ENCODE results near the gene PBX4.
A peak's percentile ranks its signal among the peaks of the same experiment; 100 is the strongest.
"Not testable (repeated sequence)": the region's sequence is repeated elsewhere in the genome, so short reads cannot be mapped to it uniquely, and the experiment has no call there.

Gene PBX4

GRCh38 chr19:19618219-19619051, at the start of gene PBX4:
PBX4 (minus strand) TSS chr19:19618687; CDS start chr19:19618629, 58 bp downstream.
- H3K36me3 Mint-ChIP-seq: no peaks in the 10 kb centered on the region
- peaks cover 52% of the 10 kb centered on the region for H3K4me1 Mint-ChIP-seq
- peak within 1 kb of the TSS; percentile 85 for H3K27ac Mint-ChIP-seq
- H3K27me3 Mint-ChIP-seq: no peaks in the 10 kb centered on the region
- peak within 1 kb of the TSS; percentile 88 for H3K4me3 Mint-ChIP-seq
- H3K9me3 Mint-ChIP-seq: no peaks in the 10 kb centered on the region

GRCh38 chr19:19665420-19665948, 47.0 kb upstream of the PBX4 start:
- peaks cover 43% of the 10 kb centered on the region for H3K4me1 Mint-ChIP-seq
- peak overlapping the region; percentile 39 for H3K4me3 Mint-ChIP-seq
- not testable (repeated sequence) for H3K36me3 Mint-ChIP-seq, H3K9me3 Mint-ChIP-seq, H3K27ac Mint-ChIP-seq, H3K27me3 Mint-ChIP-seq

DNA sequence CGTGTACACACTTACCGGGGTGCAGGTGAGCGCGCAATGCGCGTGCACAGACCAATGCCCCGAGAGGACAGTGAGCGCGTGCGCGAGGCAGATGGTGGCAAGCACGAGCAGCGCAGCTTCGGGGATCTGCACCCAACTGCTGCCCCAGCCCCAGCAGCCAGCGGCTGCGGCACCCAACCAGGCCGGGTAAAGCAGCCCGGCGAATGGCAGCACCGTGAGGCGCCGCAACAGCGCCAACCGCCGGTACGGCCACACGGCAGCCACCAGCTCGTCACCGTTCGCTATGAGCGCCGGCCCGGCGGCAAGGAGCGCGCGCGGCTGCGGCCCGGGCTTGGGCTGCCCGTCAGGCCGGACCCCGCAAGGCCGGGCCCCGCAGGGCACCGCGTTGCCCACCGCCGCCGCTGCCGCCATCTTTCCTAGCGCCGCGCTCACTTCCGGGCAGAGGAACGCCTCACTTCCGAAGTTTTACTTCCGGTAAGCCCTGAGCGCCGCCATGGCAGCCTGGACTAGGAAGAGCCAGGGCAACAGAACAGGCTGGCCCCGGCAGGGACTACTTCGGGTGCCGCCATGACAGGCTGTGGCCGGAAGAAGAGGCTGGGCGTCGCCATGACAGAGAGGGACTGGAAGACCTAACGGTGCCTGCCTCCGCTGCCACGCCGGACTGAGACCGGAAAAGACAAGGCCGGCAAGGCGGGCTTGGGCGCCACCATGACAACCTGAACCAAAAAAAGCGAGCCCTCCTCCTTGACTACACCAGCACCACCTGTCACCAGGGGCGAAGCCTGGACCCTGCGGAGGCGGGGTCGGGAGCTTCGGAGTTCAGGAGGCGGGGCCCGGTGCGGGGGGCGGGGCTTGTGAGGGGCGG, 45.0 kb upstream of the PBX4 start, which contains the start of gene ATP13A1:
Gene ATP13A1 (minus strand): TSS at position 421 of the 865 bp plus-strand sequence. CDS start 10 bp downstream, at position 411.
- H3K9me3 Mint-ChIP-seq: no peaks in the 10 kb centered on the region

DNA sequence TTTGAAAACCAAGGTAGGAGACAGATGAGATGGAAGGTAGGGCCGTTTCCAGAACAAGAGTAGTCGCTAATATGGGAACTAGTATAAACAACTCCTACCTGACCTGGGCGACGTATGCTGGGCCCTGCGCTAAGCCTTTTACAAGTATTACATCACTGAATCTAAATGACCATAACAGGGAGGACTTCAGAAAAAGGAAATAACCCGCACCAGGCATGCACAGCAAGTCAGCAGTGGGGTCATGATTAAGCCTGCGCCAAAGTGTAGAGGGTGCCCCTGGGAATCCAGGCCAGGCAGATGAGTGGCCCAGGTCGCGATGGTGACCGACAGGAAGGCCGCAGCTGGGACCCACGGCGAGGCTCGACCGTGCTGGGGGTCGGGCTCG, 44.4 kb upstream of the PBX4 start:
- Mint-ChIP-seq H3K27ac (peak overlapping the region; percentile 85), H3K9me3 (no peaks in the 10 kb centered on the region), H3K4me1 (peaks cover 30% of the 10 kb centered on the region), H3K36me3 (peaks cover 5% of the 10 kb centered on the region), H3K4me3 (peak overlapping the region; percentile 92), H3K27me3 (no peaks in the 10 kb centered on the region)

More for the DNA sequence above, 45.0 kb upstream of the PBX4 start, which contains the start of gene ATP13A1:
- Mint-ChIP-seq H3K4me3 (peak within 1 kb of the TSS; percentile 92), H3K27me3 (no peaks in the 10 kb centered on the region), H3K36me3 (peaks cover 2% of the 10 kb centered on the region), H3K27ac (peak within 1 kb of the TSS; percentile 95), H3K4me1 (peaks cover 36% of the 10 kb centered on the region)

DNA sequence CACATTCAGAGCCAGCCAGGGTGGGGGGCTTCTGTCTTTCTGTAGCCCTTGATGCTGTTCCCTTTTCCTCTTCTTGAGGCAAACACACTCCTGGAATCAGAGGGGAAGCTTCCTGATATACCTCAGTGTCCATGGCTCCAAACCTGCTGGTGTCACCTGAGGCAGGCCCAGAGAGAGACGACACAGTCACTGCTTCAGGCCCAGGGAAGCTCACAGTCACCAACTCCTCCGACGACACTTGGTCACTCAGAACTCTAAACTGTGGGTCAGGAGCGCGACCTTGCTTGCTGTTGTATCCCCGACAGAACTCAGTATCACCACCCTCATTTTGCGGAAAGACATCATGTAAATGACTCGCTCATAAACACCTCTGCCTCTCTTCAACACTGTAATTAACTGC, 43.9 kb upstream of the PBX4 start:
- peak overlapping the region; percentile 85 for H3K27ac Mint-ChIP-seq
- peaks cover 5% of the 10 kb centered on the region for H3K36me3 Mint-ChIP-seq
- no peaks in the 10 kb centered on the region for H3K27me3 Mint-ChIP-seq
- H3K9me3 Mint-ChIP-seq: no peaks in the 10 kb centered on the region
- peaks cover 30% of the 10 kb centered on the region for H3K4me1 Mint-ChIP-seq
- peak overlapping the region; percentile 92 for H3K4me3 Mint-ChIP-seq

DNA sequence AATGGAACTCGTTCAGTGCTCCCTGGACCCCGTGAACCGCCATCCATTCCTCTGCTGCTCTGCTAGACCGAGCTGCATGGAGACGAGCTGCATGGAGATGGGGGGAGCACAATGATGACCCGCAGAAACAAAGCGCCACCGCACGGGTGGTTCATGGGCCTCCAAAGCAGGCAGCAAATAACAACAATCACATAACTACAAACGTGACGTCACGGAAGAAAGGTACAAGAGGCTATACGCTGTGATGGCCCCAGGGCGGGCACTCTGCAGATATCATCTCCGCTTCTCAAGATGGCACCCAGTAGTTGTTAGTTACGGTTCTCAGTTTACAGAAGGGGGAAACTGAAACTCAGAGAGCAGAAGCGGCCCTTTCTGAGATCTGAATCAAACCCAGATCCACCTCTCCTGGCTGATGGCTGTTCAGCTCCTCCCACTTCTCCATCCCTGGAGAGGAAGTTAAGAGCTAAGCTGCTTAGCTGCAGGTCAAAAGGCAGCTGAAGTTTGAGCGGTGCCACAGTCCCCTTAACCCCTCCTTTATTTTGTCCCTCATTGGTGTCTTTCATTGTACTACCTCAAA, 43.3 kb upstream of the PBX4 start:
- peaks cover 26% of the 10 kb centered on the region for H3K4me1 Mint-ChIP-seq
- peak overlapping the region; percentile 92 for H3K4me3 Mint-ChIP-seq
- H3K9me3 Mint-ChIP-seq: no peaks in the 10 kb centered on the region
- H3K36me3 Mint-ChIP-seq: peaks cover 7% of the 10 kb centered on the region
- no peaks in the 10 kb centered on the region for H3K27me3 Mint-ChIP-seq
- peak overlapping the region; percentile 81 for H3K27ac Mint-ChIP-seq

DNA sequence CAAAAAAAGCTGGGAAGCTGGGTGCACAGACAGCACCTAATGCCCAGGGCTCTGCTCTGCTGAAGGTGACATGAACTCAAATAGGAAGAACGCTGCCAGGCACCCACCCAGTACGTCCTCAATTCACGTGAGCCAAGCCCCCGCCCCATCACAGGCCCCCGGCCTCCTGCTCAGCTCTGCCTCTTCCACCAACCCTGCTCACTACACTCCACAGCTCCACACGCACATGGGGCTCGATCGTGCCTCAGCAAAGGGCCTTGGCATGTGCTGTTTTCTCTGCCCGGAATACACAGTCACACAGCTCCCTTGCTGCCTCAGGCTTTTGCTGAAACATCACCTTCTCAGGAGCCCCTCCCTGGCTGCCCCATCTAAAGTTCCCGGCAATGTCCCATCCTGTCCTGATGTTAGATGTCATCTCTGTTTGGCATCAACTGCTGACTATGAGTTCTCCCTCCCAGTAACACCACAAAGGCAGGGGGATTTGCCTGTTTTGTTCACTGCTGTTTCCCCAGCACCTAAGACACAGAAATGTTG, 42.7 kb upstream of the PBX4 start:
- Mint-ChIP-seq H3K4me3 (peak overlapping the region; percentile 92), H3K4me1 (peaks cover 24% of the 10 kb centered on the region), H3K27ac (peak overlapping the region; percentile 81), H3K9me3 (no peaks in the 10 kb centered on the region), H3K36me3 (peaks cover 7% of the 10 kb centered on the region), H3K27me3 (no peaks in the 10 kb centered on the region)

DNA sequence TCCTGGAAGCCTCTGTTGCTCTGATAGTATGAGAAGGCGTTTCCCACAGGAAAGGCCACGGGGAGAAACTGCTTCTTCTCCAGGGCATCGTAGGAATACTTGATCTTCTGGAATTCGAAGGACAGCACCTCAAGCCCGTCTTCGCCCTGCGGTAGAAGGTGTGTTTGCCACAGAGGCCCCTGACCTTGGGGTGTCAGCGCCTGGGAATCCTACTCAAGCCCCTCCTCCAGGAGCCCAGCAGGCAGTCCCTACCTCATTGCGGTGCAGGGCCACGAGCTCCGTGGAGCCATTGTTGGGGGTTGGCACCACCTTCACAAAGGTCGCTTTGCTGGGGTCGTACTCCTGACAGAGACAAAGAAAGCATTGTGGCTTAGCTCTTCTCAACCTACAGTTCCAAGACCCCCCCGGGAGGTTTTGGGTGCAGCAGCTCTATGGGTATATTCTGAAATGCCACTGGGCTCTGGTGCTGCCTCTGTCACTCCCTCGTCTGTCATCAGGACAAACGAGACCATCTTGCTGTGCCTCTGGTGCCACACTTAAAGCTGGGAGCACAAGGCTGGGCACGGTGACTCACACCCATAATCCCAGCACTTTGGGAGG, 41.3 kb upstream of the PBX4 start:
- peak overlapping the region; percentile 4 for H3K4me3 Mint-ChIP-seq
- H3K27ac Mint-ChIP-seq: no peak overlapping the region
- peaks cover 24% of the 10 kb centered on the region for H3K4me1 Mint-ChIP-seq
- H3K9me3 Mint-ChIP-seq: no peaks in the 10 kb centered on the region
- H3K36me3 Mint-ChIP-seq: peaks cover 7% of the 10 kb centered on the region
- no peaks in the 10 kb centered on the region for H3K27me3 Mint-ChIP-seq

DNA sequence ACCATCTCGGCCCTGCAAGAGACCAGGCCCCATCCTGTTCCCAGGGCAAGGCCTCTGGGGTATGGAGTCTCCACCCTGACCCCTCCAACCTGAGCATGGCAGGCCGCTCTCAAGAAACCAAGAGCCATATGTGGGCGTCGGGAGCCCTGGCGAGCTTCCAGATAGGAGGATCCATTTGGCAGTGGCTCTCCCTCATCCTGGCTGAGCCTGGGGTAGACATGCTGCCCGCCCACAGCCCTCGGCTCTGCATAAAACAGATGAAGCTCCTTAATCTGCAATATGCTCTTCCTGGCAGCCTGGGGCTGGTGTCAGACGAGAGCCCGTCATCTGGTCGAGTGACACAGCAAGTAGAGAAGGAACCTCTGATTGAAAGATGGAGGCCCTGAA, 38.9 kb upstream of the PBX4 start:
- Mint-ChIP-seq H3K36me3 (peaks cover 13% of the 10 kb centered on the region), H3K4me3 (no peak overlapping the region), H3K27ac (no peak overlapping the region), H3K4me1 (peaks cover 15% of the 10 kb centered on the region), H3K27me3 (no peaks in the 10 kb centered on the region), H3K9me3 (no peaks in the 10 kb centered on the region)

DNA sequence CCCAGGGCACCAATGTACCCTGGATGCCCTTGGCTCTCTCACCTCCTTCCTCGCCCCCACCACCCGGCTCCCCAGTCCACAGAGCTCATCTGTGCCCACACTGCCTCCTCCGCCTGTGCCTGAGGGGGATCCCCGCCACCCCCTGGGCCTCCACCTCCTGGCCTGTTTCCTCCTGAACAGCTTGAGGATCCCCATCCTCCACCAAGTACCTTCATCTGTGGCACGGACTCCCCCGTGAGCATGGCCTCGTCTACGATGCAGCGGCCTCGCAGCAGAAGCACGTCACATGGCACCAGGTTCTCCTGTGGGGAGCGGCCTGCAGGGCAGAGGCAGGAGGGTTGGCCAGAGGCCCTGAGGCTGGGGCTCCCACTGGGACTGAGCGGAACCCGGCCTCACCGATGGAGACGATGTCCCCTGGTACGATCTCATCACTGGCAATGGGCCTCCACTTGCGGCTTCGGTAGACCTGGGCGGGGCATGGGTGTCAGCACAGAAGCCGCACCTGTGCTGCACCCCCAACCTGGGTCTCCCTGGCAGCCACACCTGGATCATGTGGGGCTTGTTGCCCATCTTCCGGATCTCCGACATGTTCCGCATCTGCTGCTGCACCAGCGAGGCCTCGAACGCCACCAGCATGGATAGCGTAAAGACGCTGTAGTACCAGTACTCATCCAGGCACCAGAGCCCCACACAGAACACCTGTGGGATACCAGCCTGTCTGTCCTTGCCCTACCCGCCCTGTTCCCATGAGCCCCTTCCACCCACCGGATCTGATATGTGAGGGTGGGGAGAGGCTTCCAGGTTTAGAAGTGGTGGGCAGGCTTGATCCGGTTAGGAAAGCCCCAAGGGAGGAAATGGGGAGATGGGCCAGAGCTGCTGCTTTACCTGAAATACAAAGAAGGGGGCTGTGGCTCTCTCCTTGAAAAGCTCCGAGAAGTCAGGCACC, 38.2 kb upstream of the PBX4 start:
- Mint-ChIP-seq H3K27me3 (no peaks in the 10 kb centered on the region), H3K9me3 (no peaks in the 10 kb centered on the region), H3K36me3 (peaks cover 13% of the 10 kb centered on the region), H3K27ac (no peak overlapping the region), H3K4me1 (peaks cover 8% of the 10 kb centered on the region), H3K4me3 (no peak overlapping the region)

DNA sequence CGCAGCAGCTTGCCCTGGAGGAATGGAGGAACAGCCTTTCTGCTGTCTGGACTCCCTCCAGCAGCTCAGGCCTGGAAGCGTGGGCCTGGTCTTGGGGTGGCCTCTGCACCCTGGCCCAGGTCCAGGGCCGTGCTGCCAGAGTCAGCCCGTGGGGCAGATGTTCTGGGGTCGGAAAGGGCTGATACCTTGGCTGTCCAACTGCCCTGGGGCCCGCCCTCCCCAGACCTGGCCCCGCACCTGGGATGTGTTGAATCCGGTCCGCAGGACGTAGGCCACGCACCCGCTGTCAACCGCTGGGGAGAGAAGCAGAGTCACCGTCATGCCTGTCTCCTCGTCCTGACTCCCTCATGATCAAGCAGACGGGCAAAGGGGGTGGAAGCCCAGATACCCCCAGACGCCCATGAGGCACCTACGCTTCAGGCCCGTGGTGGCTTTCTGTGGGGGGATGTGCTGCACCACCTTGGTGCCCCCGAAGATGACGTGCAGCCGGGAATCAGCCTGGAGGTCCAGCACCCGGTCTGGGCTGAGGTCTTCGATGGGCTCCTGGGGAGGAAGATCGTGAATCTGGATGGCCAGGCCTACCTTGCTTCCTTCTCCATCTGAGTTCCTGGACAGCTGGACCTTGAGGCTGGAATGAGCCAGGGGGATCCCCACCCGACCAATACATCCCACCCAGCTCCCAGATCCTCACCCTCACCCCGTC, 37.3 kb upstream of the PBX4 start:
- Mint-ChIP-seq H3K4me3 (no peak overlapping the region), H3K9me3 (no peaks in the 10 kb centered on the region), H3K36me3 (peaks cover 13% of the 10 kb centered on the region), H3K27ac (no peak overlapping the region), H3K4me1 (no peaks in the 10 kb centered on the region), H3K27me3 (no peaks in the 10 kb centered on the region)

- H3K4me3 Mint-ChIP-seq: no peak overlapping the region
- peaks cover 15% of the 10 kb centered on the region for H3K36me3 Mint-ChIP-seq
- H3K27me3 Mint-ChIP-seq: no peaks in the 10 kb centered on the region
- no peaks in the 10 kb centered on the region for H3K4me1 Mint-ChIP-seq
- no peaks in the 10 kb centered on the region for H3K9me3 Mint-ChIP-seq
- H3K27ac Mint-ChIP-seq: no peak overlapping the region
Observed at GRCh38 chr19:19655051-19655594, 36.6 kb upstream of the PBX4 start.

GRCh38 chr19:19654441-19654840, 36.0 kb upstream of the PBX4 start:
- Mint-ChIP-seq H3K27me3 (no peaks in the 10 kb centered on the region), H3K27ac (no peak overlapping the region)

More at GRCh38 chr19:19654441-19654840, 36.0 kb upstream of the PBX4 start:
- no peak overlapping the region for H3K4me3 Mint-ChIP-seq
- no peaks in the 10 kb centered on the region for H3K4me1 Mint-ChIP-seq
- no peaks in the 10 kb centered on the region for H3K9me3 Mint-ChIP-seq
- H3K36me3 Mint-ChIP-seq: peaks cover 15% of the 10 kb centered on the region
